ENCODE measurements around the gene MSL3.

The MSL3 gene

DNA sequence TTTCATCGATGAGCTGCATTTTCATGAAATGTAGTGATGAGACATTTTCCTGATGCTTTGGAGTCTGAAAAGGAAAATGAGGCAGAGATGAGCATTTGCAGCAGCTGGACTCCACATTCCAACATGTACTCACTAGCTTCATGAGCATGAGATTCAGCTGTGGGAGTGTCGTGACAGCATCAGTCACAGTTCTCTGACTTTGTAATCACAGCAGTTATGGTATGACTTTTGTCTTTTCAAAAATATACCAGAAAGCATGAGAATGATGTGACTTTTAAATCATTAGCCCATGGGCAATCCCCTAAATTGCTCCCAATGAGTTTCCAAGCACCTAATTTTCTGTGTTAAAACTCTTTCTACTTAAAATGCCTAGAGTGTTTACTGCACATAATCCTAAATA is 18.3 kb upstream of the MSL3 start:
- TF ChIP-seq, protein P1, sequence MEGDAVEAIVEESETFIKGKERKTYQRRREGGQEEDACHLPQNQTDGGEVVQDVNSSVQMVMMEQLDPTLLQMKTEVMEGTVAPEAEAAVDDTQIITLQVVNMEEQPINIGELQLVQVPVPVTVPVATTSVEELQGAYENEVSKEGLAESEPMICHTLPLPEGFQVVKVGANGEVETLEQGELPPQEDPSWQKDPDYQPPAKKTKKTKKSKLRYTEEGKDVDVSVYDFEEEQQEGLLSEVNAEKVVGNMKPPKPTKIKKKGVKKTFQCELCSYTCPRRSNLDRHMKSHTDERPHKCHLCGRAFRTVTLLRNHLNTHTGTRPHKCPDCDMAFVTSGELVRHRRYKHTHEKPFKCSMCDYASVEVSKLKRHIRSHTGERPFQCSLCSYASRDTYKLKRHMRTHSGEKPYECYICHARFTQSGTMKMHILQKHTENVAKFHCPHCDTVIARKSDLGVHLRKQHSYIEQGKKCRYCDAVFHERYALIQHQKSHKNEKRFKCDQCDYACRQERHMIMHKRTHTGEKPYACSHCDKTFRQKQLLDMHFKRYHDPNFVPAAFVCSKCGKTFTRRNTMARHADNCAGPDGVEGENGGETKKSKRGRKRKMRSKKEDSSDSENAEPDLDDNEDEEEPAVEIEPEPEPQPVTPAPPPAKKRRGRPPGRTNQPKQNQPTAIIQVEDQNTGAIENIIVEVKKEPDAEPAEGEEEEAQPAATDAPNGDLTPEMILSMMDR (IDR thresholded peaks at IDR 0.05; ENCODE audit: low read depth, low read length, missing control alignments), result no peak
- no peak overlapping the region for H3K4me3 ChIP-seq (ENCODE audit: low read depth, low read length)
- no peak for DNase-seq (ENCODE audit: low read depth)

DNA sequence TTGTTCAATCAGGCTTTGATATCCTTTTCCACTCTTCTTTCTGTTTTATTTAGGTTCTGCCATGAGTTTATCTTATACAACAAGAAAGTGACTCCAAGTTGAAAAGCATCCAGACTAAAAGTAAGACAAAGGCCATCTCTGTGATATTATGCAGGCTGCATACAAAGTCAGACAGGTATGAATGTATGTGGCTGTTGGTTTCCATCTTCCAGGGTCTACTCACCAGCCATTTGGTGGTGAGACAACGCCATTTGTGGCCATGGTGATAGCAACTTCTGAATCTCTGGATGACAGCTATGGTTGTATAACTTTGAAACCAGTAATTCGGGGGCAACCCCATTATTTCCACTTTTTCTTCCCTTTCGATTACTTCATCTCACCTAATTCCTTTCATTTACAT is 17.2 kb upstream of the MSL3 start:
- TF ChIP-seq, protein P1 (IDR thresholded peaks at IDR 0.05; ENCODE audit: low read depth, low read length, missing control alignments), result no peak
- H3K4me3 ChIP-seq (ENCODE audit: low read depth, low read length), result no peak overlapping the region
- DNase-seq (ENCODE audit: low read depth), result no peak

DNA sequence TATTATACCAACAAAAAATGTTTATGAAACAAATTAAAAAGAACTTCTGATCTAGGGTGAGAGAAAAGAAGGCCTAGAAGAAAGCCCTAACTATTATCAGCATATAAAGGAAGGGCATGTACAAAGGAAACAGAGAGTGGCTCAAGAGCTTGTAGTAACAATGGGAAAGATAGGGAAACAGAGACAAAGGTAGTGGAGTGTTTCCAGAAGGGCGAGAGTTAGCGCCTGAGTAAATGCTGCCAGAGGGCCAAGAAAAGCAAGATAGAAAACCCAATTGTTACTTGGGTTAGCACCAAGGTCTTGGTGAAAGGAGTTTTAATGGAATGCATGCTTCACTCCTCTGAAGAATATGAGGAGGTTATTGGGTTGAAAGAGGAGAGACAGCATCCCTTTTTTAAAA is 16.5 kb upstream of the MSL3 start:
- H3K4me3 ChIP-seq (ENCODE audit: low read depth, low read length), result no peak overlapping the region
- TF ChIP-seq, protein P1 (IDR thresholded peaks at IDR 0.05; ENCODE audit: low read depth, low read length, missing control alignments), result no peak
- no peak for DNase-seq (ENCODE audit: low read depth)

DNA sequence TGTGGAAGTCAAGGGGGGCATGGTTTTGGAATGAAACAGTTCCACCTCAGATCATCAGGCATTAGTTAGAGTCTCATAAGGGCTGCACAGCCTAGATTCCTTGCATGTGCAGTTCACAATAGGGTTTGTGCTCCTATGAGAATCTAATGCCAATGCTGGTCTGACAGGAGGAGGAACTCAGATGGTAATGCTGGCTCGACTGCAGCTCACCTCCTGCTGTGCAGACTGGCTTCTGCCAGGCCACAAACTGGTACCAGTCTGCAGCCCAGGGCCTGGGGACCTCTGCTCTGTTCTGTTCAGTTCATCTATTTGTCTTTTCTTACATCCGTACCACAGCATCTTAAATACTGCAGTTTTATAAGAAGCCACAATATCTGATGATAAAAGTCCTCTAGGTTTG is 12.2 kb upstream of the MSL3 start:
- TF ChIP-seq, protein P1 (IDR thresholded peaks at IDR 0.05; ENCODE audit: low read depth, low read length, missing control alignments), result no peak
- no peak for DNase-seq (ENCODE audit: low read depth)
- H3K4me3 ChIP-seq (ENCODE audit: low read depth, low read length), result no peak overlapping the region

DNA sequence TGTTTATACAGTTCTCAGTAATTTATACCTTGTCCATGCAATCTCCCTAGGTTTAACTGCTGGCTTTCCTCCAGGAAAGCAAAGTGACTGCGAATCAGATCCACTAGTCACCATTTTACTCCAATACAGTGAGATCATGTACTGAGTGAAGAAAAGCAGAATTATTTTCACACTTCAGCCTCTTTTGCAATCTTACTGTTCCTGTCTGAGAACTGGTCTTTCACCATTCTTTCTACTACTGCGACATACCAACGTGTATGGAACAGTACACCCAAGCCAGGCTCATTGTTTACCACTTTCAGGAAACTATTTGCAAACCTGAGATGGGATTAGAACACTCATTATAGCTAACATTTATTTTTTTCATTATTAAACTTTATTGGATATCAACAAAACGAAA is 8.0 kb upstream of the MSL3 start:
- TF ChIP-seq, protein P1 (IDR thresholded peaks at IDR 0.05; ENCODE audit: low read depth, low read length, missing control alignments), result no peak
- no peak overlapping the region for H3K4me3 ChIP-seq (ENCODE audit: low read depth, low read length)
- no peak for DNase-seq (ENCODE audit: low read depth)

DNA sequence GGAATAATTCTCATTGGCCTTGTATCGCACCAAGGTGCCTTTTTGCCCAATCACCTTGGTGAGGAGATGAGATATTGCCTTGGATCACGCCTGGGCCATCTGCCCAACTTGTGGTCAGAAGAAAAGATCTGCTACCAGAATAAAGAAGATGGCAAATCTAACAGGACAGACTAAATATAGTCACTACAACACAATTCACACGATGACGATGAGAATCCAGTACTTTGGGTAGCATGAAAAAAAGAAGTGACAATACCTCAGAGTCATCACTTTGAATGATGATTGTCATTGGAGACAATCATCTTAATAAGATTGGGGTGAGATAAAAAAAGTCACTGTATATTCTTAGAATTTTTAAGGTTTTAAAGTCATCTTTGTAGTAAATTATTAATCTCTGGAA is 7.3 kb upstream of the MSL3 start:
- DNase-seq (ENCODE audit: low read depth), result no peak
- no peak overlapping the region for H3K4me3 ChIP-seq (ENCODE audit: low read depth, low read length)
- TF ChIP-seq, protein P1 (IDR thresholded peaks at IDR 0.05; ENCODE audit: low read depth, low read length, missing control alignments), result no peak

DNA sequence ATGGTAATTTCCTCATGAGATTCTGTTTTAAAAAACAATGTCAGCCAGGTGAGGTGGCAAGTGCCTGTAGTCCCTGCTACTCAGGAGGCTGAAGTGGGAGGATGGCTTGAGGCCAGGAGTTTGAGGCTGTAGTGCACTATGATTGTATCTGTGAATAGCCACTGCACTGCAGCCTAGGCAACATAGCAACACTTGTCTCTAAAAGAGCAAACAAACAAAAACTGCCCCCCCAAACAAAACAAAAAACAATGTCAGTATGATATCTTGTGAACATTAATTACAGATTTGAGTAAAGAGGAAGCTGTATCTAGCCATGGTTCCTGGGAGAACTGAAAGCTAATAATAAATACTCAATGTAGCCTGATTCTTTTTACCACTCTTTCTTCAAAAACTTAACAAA is 6.8 kb upstream of the MSL3 start:
- TF ChIP-seq, protein P1 (IDR thresholded peaks at IDR 0.05; ENCODE audit: low read depth, low read length, missing control alignments), result no peak
- no peak for DNase-seq (ENCODE audit: low read depth)
- H3K4me3 ChIP-seq (ENCODE audit: low read depth, low read length), result no peak overlapping the region

All from GM12864 (cell line).